Mesendoderm (in vitro differentiated cells): ENCODE data around the gene CAMK1G.
A peak's percentile ranks its signal among the peaks of the same experiment; 100 is the strongest.

Source experiments
- DNase-seq: peaks from one replicate; pipeline ENCODE4 v3.0.0; 2013
- H2AK5ac ChIP-seq: 2 replicates; pipeline ENCODE4 v1.6.1; 2013; ENCODE audit warnings: low read length, inconsistent platforms
- H2BK120ac ChIP-seq: 2 replicates; pipeline ENCODE4 v1.6.1; 2013; ENCODE audit warnings: low read depth, mild to moderate bottlenecking, low read length, moderate library complexity, mixed read lengths
- H2BK15ac ChIP-seq: replicated peaks from 2 replicates; pipeline ENCODE4 v1.6.1; 2013; ENCODE audit warnings: low read depth, mild to moderate bottlenecking, moderate library complexity
- H2BK5ac ChIP-seq: 2 replicates; pipeline ENCODE4 v1.6.1; 2013; ENCODE audit warnings: low read length, inconsistent platforms
- H3K18ac ChIP-seq: 2 replicates; pipeline ENCODE4 v1.6.1; 2013; ENCODE audit warnings: mild to moderate bottlenecking, low read length, mixed read lengths
- H3K23ac ChIP-seq: one replicate; pipeline ENCODE4 v1.6.1; 2013; ENCODE audit warnings: low read length
- H3K27ac ChIP-seq: 2 replicates; pipeline ENCODE4 v1.5.1; 2013; ENCODE audit warnings: low read depth, mild to moderate bottlenecking, inconsistent platforms, low read length, moderate library complexity
- H3K27me3 ChIP-seq: 2 replicates; pipeline ENCODE4 v1.6.1; 2013; ENCODE audit warnings: low read length, control low read depth, mild to moderate bottlenecking, inconsistent platforms; ENCODE audit not compliant: insufficient read depth, poor library complexity
- H3K36me3 ChIP-seq: 2 replicates; pipeline ENCODE4 v1.6.1; 2013; ENCODE audit warnings: low read length, inconsistent platforms; ENCODE audit not compliant: control insufficient read depth, insufficient read depth
- H3K4ac ChIP-seq: one replicate; pipeline ENCODE4 v1.6.1; 2013; ENCODE audit warnings: low read depth, mild to moderate bottlenecking, low read length, moderate library complexity
- H3K4me1 ChIP-seq: 2 replicates; pipeline ENCODE4 v1.6.1; 2013; ENCODE audit warnings: low read depth, low read length, inconsistent platforms; ENCODE audit not compliant: control insufficient read depth
- H3K4me2 ChIP-seq: 2 replicates; pipeline ENCODE4 v1.6.1; 2013; ENCODE audit warnings: low read length
- H3K4me3 ChIP-seq: 2 replicates; pipeline ENCODE4 v1.5.1; 2013; ENCODE audit warnings: mild to moderate bottlenecking, low read length
- H3K56ac ChIP-seq: one replicate; pipeline ENCODE4 v1.6.1; 2013; ENCODE audit warnings: low read length
- H3K79me1 ChIP-seq: 2 replicates; pipeline ENCODE4 v1.6.1; 2013; ENCODE audit warnings: low read length, inconsistent platforms
- H3K79me2 ChIP-seq: 2 replicates; pipeline ENCODE4 v1.6.1; 2013; ENCODE audit warnings: mild to moderate bottlenecking, low read length; ENCODE audit not compliant: control insufficient read depth, insufficient read depth
- H3K9ac ChIP-seq: 2 replicates; pipeline ENCODE4 v1.6.1; 2013; ENCODE audit warnings: low read length, inconsistent platforms
- H4K5ac ChIP-seq: one replicate; pipeline ENCODE4 v1.6.1; 2013; ENCODE audit warnings: low read length
- H4K8ac ChIP-seq: one replicate; pipeline ENCODE4 v1.6.1; 2013; ENCODE audit warnings: low read depth, mild to moderate bottlenecking, control low read depth, low read length, moderate library complexity
- WGBS: extraction: QIAGEN DNeasy Blood & Tissue Kit; methylation state at CpG from one replicate; pipeline ENCODE4 v1.1.7; 2013; ENCODE audit warnings: low lambda C conversion rate, missing lambda C conversion rate; ENCODE audit not compliant: insufficient coverage; ENCODE audit errors: extremely low coverage; 5-methylcytosine and 5-hydroxymethylcytosine counted together

CAMK1G gene

GRCh38 chr1:209595599-209596285 is 12.2 kb downstream of the CAMK1G start:
- Histone ChIP-seq H2BK15ac (no peak overlapping the region), H4K8ac (no peak overlapping the region), H3K4me1 (no peaks in the 10 kb centered on the region), H2AK5ac (no peak overlapping the region), H2BK5ac (no peak overlapping the region), H3K18ac (no peak overlapping the region), H3K27me3 (no peaks in the 10 kb centered on the region), H3K79me2 (no peaks in the 10 kb centered on the region), H4K5ac (no peak overlapping the region), H3K56ac (no peak overlapping the region), H3K23ac (no peak overlapping the region), H3K27ac (no peak overlapping the region), H3K4me3 (no peak overlapping the region), H3K4ac (no peak overlapping the region), H2BK120ac (no peak overlapping the region), H3K79me1 (no peaks in the 10 kb centered on the region), H3K9ac (no peak overlapping the region), H3K36me3 (no peaks in the 10 kb centered on the region), H3K4me2 (no peak overlapping the region)
- no CpG with 5 or more reads among the region's 10 CpGs for WGBS
- no peak for DNase-seq

- Histone ChIP-seq H3K4me2 (no peak overlapping the region), H2BK15ac (no peak overlapping the region), H4K8ac (no peak overlapping the region), H3K23ac (no peak overlapping the region), H2BK120ac (no peak overlapping the region), H4K5ac (no peak overlapping the region), H3K56ac (no peak overlapping the region), H3K9ac (no peak overlapping the region), H3K18ac (no peak overlapping the region), H3K4me1 (no peaks in the 10 kb centered on the region), H2AK5ac (no peak overlapping the region), H3K36me3 (no peaks in the 10 kb centered on the region), H3K79me2 (no peaks in the 10 kb centered on the region), H3K27ac (no peak overlapping the region), H3K79me1 (no peaks in the 10 kb centered on the region), H3K4ac (no peak overlapping the region), H3K27me3 (no peaks in the 10 kb centered on the region), H2BK5ac (no peak overlapping the region), H3K4me3 (no peak overlapping the region)
- no peak for DNase-seq
- WGBS: no CpG with 5 or more reads among the region's 2 CpGs
Observed at GRCh38 chr1:209597499-209597898, 14.0 kb downstream of the CAMK1G start.

- Histone ChIP-seq H3K9ac (no peak overlapping the region), H3K4me1 (no peaks in the 10 kb centered on the region), H2BK15ac (no peak overlapping the region), H3K4me2 (no peak overlapping the region), H3K23ac (no peak overlapping the region), H3K18ac (no peak overlapping the region), H2BK5ac (no peak overlapping the region), H2BK120ac (no peak overlapping the region), H3K27ac (no peak overlapping the region), H3K56ac (no peak overlapping the region), H4K5ac (no peak overlapping the region), H3K79me1 (no peaks in the 10 kb centered on the region), H3K36me3 (no peaks in the 10 kb centered on the region), H3K4ac (no peak overlapping the region), H3K79me2 (no peaks in the 10 kb centered on the region), H3K4me3 (no peak overlapping the region), H3K27me3 (no peaks in the 10 kb centered on the region), H2AK5ac (no peak overlapping the region), H4K8ac (no peak overlapping the region)
- no peak for DNase-seq
- no CpG with 5 or more reads among the region's 1 CpG for WGBS
Observed at GRCh38 chr1:209598227-209598626, 14.7 kb downstream of the CAMK1G start.

- DNase-seq: no peak
- Histone ChIP-seq H3K4ac (no peak overlapping the region), H3K18ac (no peak overlapping the region), H2BK15ac (no peak overlapping the region), H3K9ac (no peak overlapping the region), H2BK120ac (no peak overlapping the region), H3K27ac (no peak overlapping the region), H3K79me2 (no peaks in the 10 kb centered on the region), H4K8ac (no peak overlapping the region), H3K4me2 (no peak overlapping the region), H2AK5ac (no peak overlapping the region), H3K27me3 (no peaks in the 10 kb centered on the region), H3K56ac (no peak overlapping the region), H3K4me3 (no peak overlapping the region), H3K23ac (no peak overlapping the region), H4K5ac (no peak overlapping the region), H3K79me1 (no peaks in the 10 kb centered on the region), H3K36me3 (no peaks in the 10 kb centered on the region), H3K4me1 (no peaks in the 10 kb centered on the region), H2BK5ac (no peak overlapping the region)
- no CpG with 5 or more reads among the region's 1 CpG for WGBS
Observed at GRCh38 chr1:209600541-209600940, 17.0 kb downstream of the CAMK1G start.

DNA sequence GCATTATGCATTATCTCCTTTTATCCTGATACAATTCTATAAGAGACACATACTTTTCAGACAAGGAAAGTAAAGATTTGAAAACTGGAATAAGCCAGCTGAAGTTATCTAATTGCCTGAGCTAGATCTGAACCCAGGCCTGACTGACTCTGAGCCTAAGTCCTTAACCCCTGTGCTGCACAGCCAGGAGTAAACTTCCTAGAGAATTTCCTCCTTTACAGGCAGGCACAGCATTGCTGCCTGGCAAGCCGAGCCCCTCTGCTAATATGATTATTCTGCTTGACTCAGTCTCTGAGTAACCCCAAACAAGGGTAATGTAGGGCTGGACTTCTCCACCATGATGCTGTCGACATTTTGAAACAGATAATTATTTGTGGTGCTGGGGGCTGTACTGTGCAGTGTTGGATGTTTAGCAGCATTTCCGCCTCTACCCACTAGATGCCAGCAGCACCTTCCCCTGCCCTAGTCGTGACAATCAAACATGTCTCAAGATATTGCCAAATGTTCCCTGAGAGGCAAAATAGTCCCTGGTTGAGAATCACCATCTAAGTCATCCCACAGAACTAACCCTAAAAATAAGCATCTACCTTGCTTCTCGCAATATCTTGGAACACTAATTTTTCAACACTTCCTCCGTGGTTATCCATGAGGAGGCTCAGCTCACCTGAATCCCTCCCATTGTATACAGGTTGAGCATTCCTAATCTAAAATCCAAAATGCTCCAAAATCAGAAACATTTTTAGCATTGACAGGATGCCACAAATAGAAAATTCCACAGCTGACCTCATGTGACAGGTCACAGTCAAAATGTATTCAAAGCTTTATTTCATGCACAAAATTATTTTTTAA is 18.5 kb downstream of the CAMK1G start:
- H3K27ac ChIP-seq: no peak overlapping the region
- H3K4me2 ChIP-seq: no peak overlapping the region
- H2BK5ac ChIP-seq: no peak overlapping the region
- H2AK5ac ChIP-seq: no peak overlapping the region
- H3K9ac ChIP-seq: no peak overlapping the region
- no peak overlapping the region for H2BK15ac ChIP-seq
- H3K27me3 ChIP-seq: no peaks in the 10 kb centered on the region
- no peak overlapping the region for H3K23ac ChIP-seq
- no peak overlapping the region for H4K5ac ChIP-seq
- no peak overlapping the region for H4K8ac ChIP-seq
- H3K4ac ChIP-seq: no peak overlapping the region
- no peak overlapping the region for H3K4me3 ChIP-seq
- DNase-seq: peak; percentile 50
- H3K79me2 ChIP-seq: no peaks in the 10 kb centered on the region
- no CpG with 5 or more reads among the region's 6 CpGs for WGBS
- H3K18ac ChIP-seq: no peak overlapping the region
- no peak overlapping the region for H3K56ac ChIP-seq
- H3K4me1 ChIP-seq: no peaks in the 10 kb centered on the region
- no peaks in the 10 kb centered on the region for H3K79me1 ChIP-seq
- no peaks in the 10 kb centered on the region for H3K36me3 ChIP-seq
- no peak overlapping the region for H2BK120ac ChIP-seq
